GM19035 (cell line): ENCODE results near the gene KLC1.

ENCODE experiments used
- ATAC-seq: cut with Tn5 transposase; IDR thresholded peaks from one replicate; pipeline ENCODE4 v1.9.1; 2021; ENCODE audit not compliant: unreplicated experiment

KLC1 gene

GRCh38 chr14:103657471-103657870 is 28.5 kb downstream of the KLC1 start:
- no peak for ATAC-seq

GRCh38 chr14:103659631-103660030 is 30.6 kb downstream of the KLC1 start:
- ATAC-seq, result no peak

GRCh38 chr14:103662029-103662428 is 33.0 kb downstream of the KLC1 start:
- ATAC-seq, result no peak

GRCh38 chr14:103662591-103662990 is 33.6 kb downstream of the KLC1 start:
- ATAC-seq, result no peak

- no peak for ATAC-seq
Observed at GRCh38 chr14:103663506-103663905, 34.5 kb downstream of the KLC1 start.

GRCh38 chr14:103667671-103668070 is 38.7 kb downstream of the KLC1 start:
- no peak for ATAC-seq

- ATAC-seq, result no peak
Observed at GRCh38 chr14:103668117-103668516, 39.1 kb downstream of the KLC1 start.

- ATAC-seq, result no peak
Observed at GRCh38 chr14:103669370-103669769, 40.4 kb downstream of the KLC1 start.

GRCh38 chr14:103671911-103672310 is 42.9 kb downstream of the KLC1 start:
- ATAC-seq, result no peak

- ATAC-seq, result no peak
Observed at GRCh38 chr14:103675957-103676356, 46.9 kb downstream of the KLC1 start.

- no peak for ATAC-seq
Observed at GRCh38 chr14:103676881-103677675, 48.1 kb downstream of the KLC1 start.

- ATAC-seq, result peak; percentile 82
Observed at GRCh38 chr14:103679351-103679750, 50.3 kb downstream of the KLC1 start.

GRCh38 chr14:103680491-103681231 is 51.6 kb downstream of the KLC1 start:
- ATAC-seq, result no peak

GRCh38 chr14:103683139-103683538 is 54.1 kb downstream of the KLC1 start:
- ATAC-seq, result no peak

- no peak for ATAC-seq
Observed at GRCh38 chr14:103684471-103684870, 55.5 kb downstream of the KLC1 start.

- no peak for ATAC-seq
Observed at GRCh38 chr14:103684871-103685270, 55.9 kb downstream of the KLC1 start.

GRCh38 chr14:103685276-103686211 is 56.5 kb downstream of the KLC1 start:
- ATAC-seq, result no peak

- no peak for ATAC-seq
Observed at GRCh38 chr14:103686831-103687485, 57.9 kb downstream of the KLC1 start.

GRCh38 chr14:103687712-103688111 is 58.7 kb downstream of the KLC1 start:
- ATAC-seq, result no peak

- ATAC-seq, result no peak
Observed at GRCh38 chr14:103688441-103688840, 59.4 kb downstream of the KLC1 start.
